Kidney epithelial cell (primary cell): ENCODE measurements around the gene CMKLR1. TPM values are rescaled to one million over a fixed set of nuclear protein-coding genes. Genes with fewer than 3 reads are reported as not detected.

ENCODE experiments used
- DNase-seq: peaks from one replicate; pipeline ENCODE4 v3.0.0-alpha.2; 2010; ENCODE audit warnings: low read depth
- H3K27me3 ChIP-seq: 2 replicates; pipeline ENCODE4 v1.6.0; 2011; ENCODE audit warnings: low read length; ENCODE audit not compliant: control insufficient read depth, insufficient read depth
- H3K36me3 ChIP-seq: 2 replicates; pipeline ENCODE4 v1.5.1; 2011; ENCODE audit warnings: low read length; ENCODE audit not compliant: control insufficient read depth, insufficient read depth
- H3K4me3 ChIP-seq: 2 replicates; pipeline ENCODE4 v1.5.1; 2011; ENCODE audit warnings: low read depth, mild to moderate bottlenecking, control low read depth, low read length
- total RNA-seq: library from RNA; depleted of rRNA; stranded (reverse); fragments of >200 nt; gene quantifications from 2 replicates; pipeline ENCODE4 v1.2.3, GENCODE V29; 2015
- TF ChIP-seq, protein P1 (sequence below): IDR thresholded peaks from 2 replicates; pipeline ENCODE4 v1.5.1; 2011; ENCODE audit warnings: mild to moderate bottlenecking, moderate library complexity, low read length, control low read depth, inconsistent platforms; ENCODE audit not compliant: insufficient read depth, poor library complexity, severe bottlenecking

CMKLR1 gene
- total RNA-seq, 1 donor from 2014 or later: 1.4 TPM

DNA sequence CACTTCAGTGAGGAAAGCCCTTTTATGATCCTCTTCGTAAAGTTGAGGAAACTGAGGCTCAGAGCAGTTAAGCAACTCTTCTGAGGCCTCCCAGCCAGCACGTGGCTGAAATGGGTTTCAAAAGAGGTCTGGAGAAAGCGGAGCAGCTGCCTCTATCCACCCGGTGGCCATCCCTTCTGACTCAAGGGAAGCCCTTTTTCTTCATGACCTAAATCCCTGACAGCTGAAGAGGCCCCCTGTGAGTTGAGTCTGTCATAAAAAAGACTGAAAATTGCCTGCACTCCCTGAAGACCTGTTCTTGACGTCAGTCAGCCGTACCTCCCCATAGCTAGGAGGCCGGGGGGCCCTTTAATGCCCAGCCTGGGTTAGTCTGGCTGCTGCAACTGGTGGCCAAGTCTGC lies 10.7 kb downstream of the CMKLR1 start:
- Histone ChIP-seq H3K4me3 (no peak overlapping the region), H3K27me3 (no peaks in the 10 kb centered on the region), H3K36me3 (no peaks in the 10 kb centered on the region)
- DNase-seq: no peak
- TF ChIP-seq, protein P1, sequence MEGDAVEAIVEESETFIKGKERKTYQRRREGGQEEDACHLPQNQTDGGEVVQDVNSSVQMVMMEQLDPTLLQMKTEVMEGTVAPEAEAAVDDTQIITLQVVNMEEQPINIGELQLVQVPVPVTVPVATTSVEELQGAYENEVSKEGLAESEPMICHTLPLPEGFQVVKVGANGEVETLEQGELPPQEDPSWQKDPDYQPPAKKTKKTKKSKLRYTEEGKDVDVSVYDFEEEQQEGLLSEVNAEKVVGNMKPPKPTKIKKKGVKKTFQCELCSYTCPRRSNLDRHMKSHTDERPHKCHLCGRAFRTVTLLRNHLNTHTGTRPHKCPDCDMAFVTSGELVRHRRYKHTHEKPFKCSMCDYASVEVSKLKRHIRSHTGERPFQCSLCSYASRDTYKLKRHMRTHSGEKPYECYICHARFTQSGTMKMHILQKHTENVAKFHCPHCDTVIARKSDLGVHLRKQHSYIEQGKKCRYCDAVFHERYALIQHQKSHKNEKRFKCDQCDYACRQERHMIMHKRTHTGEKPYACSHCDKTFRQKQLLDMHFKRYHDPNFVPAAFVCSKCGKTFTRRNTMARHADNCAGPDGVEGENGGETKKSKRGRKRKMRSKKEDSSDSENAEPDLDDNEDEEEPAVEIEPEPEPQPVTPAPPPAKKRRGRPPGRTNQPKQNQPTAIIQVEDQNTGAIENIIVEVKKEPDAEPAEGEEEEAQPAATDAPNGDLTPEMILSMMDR: no peak

- DNase-seq: no peak
- no peaks in the 10 kb centered on the region for H3K36me3 ChIP-seq
- no peak overlapping the region for H3K4me3 ChIP-seq
- H3K27me3 ChIP-seq: no peaks in the 10 kb centered on the region
- TF ChIP-seq, protein P1: no peak
Measured at GRCh38 chr12:108327621-108328344, 11.3 kb downstream of the CMKLR1 start.

GRCh38 chr12:108326254-108326750 lies 12.8 kb downstream of the CMKLR1 start:
- TF ChIP-seq, protein P1: no peak
- Histone ChIP-seq H3K36me3 (no peaks in the 10 kb centered on the region), H3K4me3 (no peak overlapping the region), H3K27me3 (no peaks in the 10 kb centered on the region)
- DNase-seq: no peak

- Histone ChIP-seq H3K4me3 (no peak overlapping the region), H3K36me3 (no peaks in the 10 kb centered on the region), H3K27me3 (peaks cover 4% of the 10 kb centered on the region)
- TF ChIP-seq, protein P1: no peak
- DNase-seq: no peak
Measured at GRCh38 chr12:108325549-108325948, 13.6 kb downstream of the CMKLR1 start.

GRCh38 chr12:108325018-108325358 lies 14.1 kb downstream of the CMKLR1 start:
- no peaks in the 10 kb centered on the region for H3K36me3 ChIP-seq
- TF ChIP-seq, protein P1: no peak
- no peak overlapping the region for H3K4me3 ChIP-seq
- peaks cover 9% of the 10 kb centered on the region for H3K27me3 ChIP-seq
- no peak for DNase-seq
